Vagina (tissue), 2 donors: Measurements from ENCODE around the gene PLSCR3. TPM values are rescaled to one million over a fixed set of nuclear protein-coding genes. Genes with fewer than 3 reads are reported as not detected.

Experiments
- DNase-seq, 2 donors: peaks; one replicate each; pipeline ENCODE4 v3.0.0-alpha.2; 2017; ENCODE audit errors: extremely low spot score in 2 of 2
- H3K27ac ChIP-seq: fragments of 200-600 bp; sonication (generic); one replicate; pipeline ENCODE4 v1.5.1; 2019
- H3K27me3 ChIP-seq: fragments of 200-600 bp; sonication (generic); one replicate; pipeline ENCODE4 v1.5.1; 2019
- H3K36me3 ChIP-seq, 2 donors: fragments of 200-600 bp; sonication (generic); one replicate each; pipeline ENCODE4 v1.5.1; 2017 to 2019
- H3K4me1 ChIP-seq: fragments of 200-600 bp; sonication (generic); one replicate; pipeline ENCODE4 v1.5.1; 2019
- H3K4me3 ChIP-seq, 2 donors: fragments of 200-600 bp; sonication (generic); 1 replicate in 1 of 2; 2 replicates in 1 of 2; pipeline ENCODE4 v1.5.1; 2016 to 2019
- H3K9me3 ChIP-seq: fragments of 200-600 bp; sonication (generic); one replicate; pipeline ENCODE4 v1.5.1; 2019
- POLR2A ChIP-seq, 2 donors: fragments of 450-650 bp; IDR thresholded peaks; one replicate each; pipeline ENCODE4 v1.6.1; 2017; ENCODE audit warnings: antibody characterized with exemption in 2 of 2, mild to moderate bottlenecking in 2 of 2, moderate library complexity in 2 of 2
- POLR2AphosphoS5 ChIP-seq, 2 donors: sonication (generic); formaldehyde crosslinking; IDR thresholded peaks; one replicate each; pipeline ENCODE4 v1.9.0; 2017; ENCODE audit warnings: antibody characterized with exemption in 2 of 2, mild to moderate bottlenecking in 2 of 2, low read depth in 1 of 2; ENCODE audit not compliant: insufficient read depth in 1 of 2
- intact Hi-C: fragments of 100-400 bp; cut with DNase I; formaldehyde crosslinking; loops from one replicate; pipeline ENCODE4 v1.15.1; 2023
- total RNA-seq: library from RNA; depleted of rRNA; stranded (reverse); fragments of >200 nt; gene quantifications from one replicate; pipeline ENCODE4 v1.2.3, GENCODE V29; 2016
- TF ChIP-seq, protein P1 (sequence below), 3 experiments: fragments of 450-650 bp in 2 of 3; fragments of 200-600 bp in 1 of 3; sonication (generic) in 1 of 3; IDR thresholded peaks; one replicate each; pipeline ENCODE4 v1.5.1; 2017 to 2019; ENCODE audit warnings: antibody characterized with exemption in 3 of 3, mild to moderate bottlenecking in 2 of 3, moderate library complexity in 2 of 3

Gene PLSCR3
- total RNA-seq, 1 donor from 2014 or later = 37.1 TPM

DNA sequence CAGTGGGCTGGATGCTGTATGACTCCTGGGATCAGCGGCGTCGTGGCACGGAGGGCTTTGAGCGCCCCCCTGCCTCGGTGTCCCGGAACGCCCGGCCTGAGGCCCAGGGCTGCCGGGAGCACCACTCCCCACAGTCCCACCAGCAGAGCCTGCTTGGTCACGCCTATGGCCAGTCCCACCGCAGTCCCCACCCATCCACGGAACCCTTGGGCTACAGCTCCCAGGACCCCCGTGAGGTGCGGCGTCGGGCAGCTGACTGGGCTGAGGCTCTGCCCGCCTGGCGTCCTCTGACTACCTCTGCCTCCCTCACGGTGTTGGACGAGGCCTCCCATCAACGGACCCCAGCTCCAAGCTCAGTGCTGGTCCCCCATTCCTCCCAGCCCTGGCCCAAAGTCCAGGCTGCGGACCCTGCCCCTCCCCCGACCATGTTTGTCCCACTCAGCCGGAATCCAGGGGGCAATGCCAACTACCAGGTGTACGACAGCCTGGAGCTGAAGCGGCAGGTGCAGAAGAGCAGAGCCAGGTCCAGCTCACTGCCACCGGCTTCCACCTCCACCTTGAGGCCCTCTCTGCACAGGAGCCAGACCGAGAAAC is 32.7 kb upstream of the PLSCR3 start:
- Histone ChIP-seq H3K4me3 (no peak overlapping the region), H3K4me1 (no peaks in the 10 kb centered on the region), H3K9me3 (no peaks in the 10 kb centered on the region), H3K27me3 (no peaks in the 10 kb centered on the region), H3K36me3 (no peaks in the 10 kb centered on the region), H3K27ac (no peak overlapping the region)
- TF ChIP-seq, protein P1, sequence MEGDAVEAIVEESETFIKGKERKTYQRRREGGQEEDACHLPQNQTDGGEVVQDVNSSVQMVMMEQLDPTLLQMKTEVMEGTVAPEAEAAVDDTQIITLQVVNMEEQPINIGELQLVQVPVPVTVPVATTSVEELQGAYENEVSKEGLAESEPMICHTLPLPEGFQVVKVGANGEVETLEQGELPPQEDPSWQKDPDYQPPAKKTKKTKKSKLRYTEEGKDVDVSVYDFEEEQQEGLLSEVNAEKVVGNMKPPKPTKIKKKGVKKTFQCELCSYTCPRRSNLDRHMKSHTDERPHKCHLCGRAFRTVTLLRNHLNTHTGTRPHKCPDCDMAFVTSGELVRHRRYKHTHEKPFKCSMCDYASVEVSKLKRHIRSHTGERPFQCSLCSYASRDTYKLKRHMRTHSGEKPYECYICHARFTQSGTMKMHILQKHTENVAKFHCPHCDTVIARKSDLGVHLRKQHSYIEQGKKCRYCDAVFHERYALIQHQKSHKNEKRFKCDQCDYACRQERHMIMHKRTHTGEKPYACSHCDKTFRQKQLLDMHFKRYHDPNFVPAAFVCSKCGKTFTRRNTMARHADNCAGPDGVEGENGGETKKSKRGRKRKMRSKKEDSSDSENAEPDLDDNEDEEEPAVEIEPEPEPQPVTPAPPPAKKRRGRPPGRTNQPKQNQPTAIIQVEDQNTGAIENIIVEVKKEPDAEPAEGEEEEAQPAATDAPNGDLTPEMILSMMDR (IDR thresholded peaks at IDR 0.05) = no peak
- TF ChIP-seq POLR2A (IDR thresholded peaks at IDR 0.05) = no peak
- TF ChIP-seq POLR2AphosphoS5 (IDR thresholded peaks at IDR 0.05; ENCODE audit: insufficient read depth in 1 of 2, low read depth in 1 of 2) = no peak
- intact Hi-C loops = no loop called here
- no peak for DNase-seq

DNA sequence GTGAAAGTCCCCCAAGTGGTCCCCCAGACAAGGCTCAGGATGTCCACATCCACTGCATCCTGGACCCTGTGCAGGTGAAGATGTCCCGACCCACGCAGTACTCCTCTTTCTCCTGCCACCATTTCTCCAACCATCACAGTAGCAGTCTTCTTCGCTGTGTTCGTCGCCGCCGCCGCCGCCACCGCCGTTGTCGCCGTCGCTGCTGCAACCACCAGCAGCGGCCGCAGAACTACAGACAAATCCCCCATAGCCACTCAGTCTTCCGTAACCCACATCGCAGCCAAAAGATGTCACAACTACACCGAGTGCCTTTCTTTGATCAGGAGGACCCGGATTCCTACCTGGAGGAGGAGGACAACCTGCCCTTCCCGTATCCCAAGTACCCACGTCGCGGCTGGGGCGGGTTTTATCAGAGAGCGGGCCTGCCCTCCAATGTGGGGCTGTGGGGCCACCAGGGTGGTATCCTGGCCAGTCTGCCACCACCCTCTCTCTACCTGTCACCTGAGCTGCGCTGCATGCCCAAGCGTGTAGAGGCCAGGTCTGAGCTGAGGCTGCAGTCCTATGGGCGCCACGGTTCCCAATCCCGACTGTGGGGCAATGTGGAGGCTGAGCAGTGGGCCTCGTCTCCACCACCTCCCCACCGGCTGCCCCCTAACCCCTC is 32.0 kb upstream of the PLSCR3 start:
- no peaks in the 10 kb centered on the region for H3K27me3 ChIP-seq
- TF ChIP-seq, protein P1 (IDR thresholded peaks at IDR 0.05) = no peak
- TF ChIP-seq POLR2A (IDR thresholded peaks at IDR 0.05) (no peak), POLR2AphosphoS5 (IDR thresholded peaks at IDR 0.05; ENCODE audit: insufficient read depth in 1 of 2, low read depth in 1 of 2) (no peak)
- no peak overlapping the region for H3K4me3 ChIP-seq
- DNase-seq = no peak
- no peaks in the 10 kb centered on the region for H3K9me3 ChIP-seq
- H3K4me1 ChIP-seq = no peaks in the 10 kb centered on the region
- no peak overlapping the region for H3K27ac ChIP-seq
- H3K36me3 ChIP-seq = no peaks in the 10 kb centered on the region
- intact Hi-C loops = no loop called here

DNA sequence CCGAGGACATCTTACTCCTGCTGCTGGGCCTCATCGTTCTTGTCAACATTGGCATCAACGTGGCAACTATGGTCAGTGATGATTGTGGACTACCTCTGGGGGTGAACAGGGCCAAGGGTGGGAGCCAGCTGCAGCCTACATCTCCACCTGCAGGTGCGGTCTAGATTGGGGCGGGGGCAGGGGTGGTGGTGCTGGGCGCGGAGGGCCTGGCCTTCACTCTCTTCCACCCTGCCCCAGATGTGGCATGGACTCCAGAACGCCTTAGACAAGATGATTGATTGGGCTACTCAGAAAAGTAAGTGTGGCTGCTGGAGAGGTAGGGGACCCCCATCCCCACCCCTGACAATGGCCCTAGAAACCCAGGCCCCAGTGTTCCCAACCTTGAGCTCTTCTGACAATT is 31.4 kb upstream of the PLSCR3 start:
- intact Hi-C loops = no loop called here
- Histone ChIP-seq H3K4me3 (no peak overlapping the region), H3K27ac (no peak overlapping the region)

DNA sequence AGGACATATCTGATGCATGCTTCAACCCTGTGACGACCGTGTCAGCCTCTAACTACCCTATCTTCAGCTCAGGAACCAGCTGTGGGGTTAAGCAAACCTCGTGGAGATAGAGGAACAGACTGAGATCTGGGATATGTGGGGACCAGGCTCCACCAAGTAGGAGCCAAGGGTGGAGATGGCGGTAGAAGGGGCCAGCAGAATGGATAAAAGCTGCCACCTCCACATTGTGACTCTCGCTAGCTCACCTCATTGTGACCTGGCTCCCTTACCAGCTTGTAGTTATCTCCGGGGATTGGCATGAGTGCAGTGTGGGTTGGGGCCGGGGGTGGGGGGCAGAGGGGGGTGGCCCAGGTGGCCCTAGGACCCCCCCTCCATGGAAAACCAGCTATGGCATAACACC is 31.0 kb upstream of the PLSCR3 start, which contains the start of gene SPEM2:
TSS of gene SPEM2 (plus strand) at position 301 of the 400 bp plus-strand sequence. CDS start at position 374, 73 bp downstream.
- TF ChIP-seq POLR2A (IDR thresholded peaks at IDR 0.05) (no peak), POLR2AphosphoS5 (IDR thresholded peaks at IDR 0.05; ENCODE audit: insufficient read depth in 1 of 2, low read depth in 1 of 2) (no peak)
- TF ChIP-seq, protein P1 (IDR thresholded peaks at IDR 0.05) = no peak
- no peaks in the 10 kb centered on the region for H3K9me3 ChIP-seq
- no peak for DNase-seq
- no peak within 1 kb of the TSS for H3K27ac ChIP-seq
- H3K27me3 ChIP-seq = no peaks in the 10 kb centered on the region
- H3K36me3 ChIP-seq = no peaks in the 10 kb centered on the region
- intact Hi-C loops = no loop called here
- H3K4me1 ChIP-seq = no peaks in the 10 kb centered on the region
- no peak within 1 kb of the TSS for H3K4me3 ChIP-seq

More for the DNA sequence above, 31.4 kb upstream of the PLSCR3 start:
- Histone ChIP-seq H3K9me3 (no peaks in the 10 kb centered on the region), H3K36me3 (no peaks in the 10 kb centered on the region), H3K27me3 (no peaks in the 10 kb centered on the region), H3K4me1 (no peaks in the 10 kb centered on the region)
- no peak for DNase-seq
- TF ChIP-seq POLR2AphosphoS5 (IDR thresholded peaks at IDR 0.05; ENCODE audit: insufficient read depth in 1 of 2, low read depth in 1 of 2) (no peak), POLR2A (IDR thresholded peaks at IDR 0.05) (no peak)
- TF ChIP-seq, protein P1 (IDR thresholded peaks at IDR 0.05) = no peak

DNA sequence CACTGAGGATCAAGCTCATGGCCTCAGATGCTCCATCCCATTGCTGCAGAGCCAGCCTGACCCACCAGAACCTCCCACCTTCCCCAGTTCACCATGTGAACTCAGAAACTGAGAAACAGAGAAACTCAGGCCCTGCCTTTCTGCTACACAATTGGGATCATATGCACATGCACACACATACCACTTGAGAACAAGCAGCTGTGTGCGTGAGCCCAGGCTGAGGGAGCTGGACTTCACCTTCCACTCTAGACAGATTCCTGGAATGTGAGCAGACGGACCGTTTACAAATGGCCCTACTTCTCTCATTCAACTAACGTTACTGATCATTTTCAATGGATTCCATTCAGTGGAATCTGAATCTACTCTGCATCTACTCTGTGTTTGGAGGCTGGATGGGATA is 29.4 kb upstream of the PLSCR3 start:
- intact Hi-C loops = no loop called here
- Histone ChIP-seq H3K9me3 (no peaks in the 10 kb centered on the region), H3K27ac (no peak overlapping the region), H3K36me3 (no peaks in the 10 kb centered on the region), H3K4me1 (no peaks in the 10 kb centered on the region), H3K27me3 (no peaks in the 10 kb centered on the region), H3K4me3 (no peak overlapping the region)
- DNase-seq = no peak
- TF ChIP-seq POLR2AphosphoS5 (IDR thresholded peaks at IDR 0.05; ENCODE audit: insufficient read depth in 1 of 2, low read depth in 1 of 2) = no peak
- no peak for TF ChIP-seq POLR2A (IDR thresholded peaks at IDR 0.05)
- TF ChIP-seq, protein P1 (IDR thresholded peaks at IDR 0.05) = no peak
